HG03159 (cell line): ENCODE results near the gene DMXL2.
"Not testable (repeated sequence)": the region's sequence is repeated elsewhere in the genome, so short reads cannot be mapped to it uniquely, and the experiment has no call there.

ENCODE experiments used
- ATAC-seq: cut with Tn5 transposase; IDR thresholded peaks from one replicate; pipeline ENCODE4 v1.9.1; 2021; ENCODE audit warnings: mild to moderate bottlenecking, moderate library complexity; ENCODE audit not compliant: unreplicated experiment

The DMXL2 gene

DNA sequence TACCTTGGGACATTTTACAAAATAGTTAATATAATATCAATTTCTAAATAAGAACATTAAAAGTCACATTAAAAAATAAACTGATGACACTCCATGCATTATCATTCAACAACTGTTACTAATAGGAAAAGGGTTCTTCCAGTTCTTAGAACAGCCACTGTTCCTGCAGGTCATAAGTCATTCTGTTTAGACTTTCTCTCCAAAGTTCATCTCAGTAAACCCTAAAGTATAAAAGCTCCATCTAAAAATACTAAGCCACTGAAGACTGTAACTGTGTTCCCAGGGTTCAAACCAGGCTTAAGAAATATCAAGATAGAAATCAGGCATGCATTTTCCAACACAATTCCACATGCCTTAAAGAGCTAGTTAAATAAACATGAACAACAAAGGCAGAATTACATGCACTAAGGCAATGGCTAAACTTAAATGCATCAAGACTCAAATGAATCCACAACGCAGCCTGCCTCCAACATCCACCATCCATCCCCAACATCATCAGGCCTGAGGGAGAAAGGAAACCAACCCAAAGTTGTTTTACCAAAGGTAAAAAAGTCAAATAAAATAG, 46.2 kb downstream of the DMXL2 start:
- ATAC-seq = no peak

DNA sequence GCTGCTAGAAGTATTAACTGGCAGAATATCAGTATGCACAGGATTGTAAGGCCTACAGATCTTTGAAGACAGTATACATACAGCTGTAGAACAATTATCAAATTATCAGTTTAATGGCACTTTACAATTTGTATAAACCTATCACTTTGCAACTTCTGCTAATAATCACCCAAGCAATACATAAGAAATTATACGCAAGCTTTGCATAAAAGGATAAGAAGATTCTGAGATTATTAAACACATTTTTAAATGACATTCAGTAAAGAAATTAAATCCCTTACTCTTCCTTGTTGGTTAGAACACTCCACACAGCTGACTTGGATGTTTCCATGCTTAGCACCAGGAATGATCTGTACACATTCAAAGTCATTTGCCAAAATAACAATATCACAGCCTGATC, 46.8 kb downstream of the DMXL2 start:
- no peak for ATAC-seq

DNA sequence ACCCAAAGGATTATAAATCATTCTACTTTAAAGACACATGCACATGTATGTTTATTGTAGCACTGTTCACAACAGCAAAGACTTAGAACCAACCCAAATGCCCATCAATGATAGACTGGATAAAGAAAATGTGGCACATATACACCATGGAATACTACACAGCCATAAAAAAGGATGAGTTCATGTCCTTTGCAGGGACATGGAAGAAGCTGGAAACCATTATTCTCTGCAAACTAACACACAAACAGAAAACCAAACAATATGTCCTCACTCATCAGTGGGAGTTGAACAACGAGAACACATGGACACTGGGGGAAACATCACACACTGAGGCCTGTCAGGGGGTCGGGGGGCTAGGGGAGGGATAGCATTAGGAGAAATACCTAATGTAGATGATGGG, 49.2 kb downstream of the DMXL2 start:
- ATAC-seq = not testable (repeated sequence)

DNA sequence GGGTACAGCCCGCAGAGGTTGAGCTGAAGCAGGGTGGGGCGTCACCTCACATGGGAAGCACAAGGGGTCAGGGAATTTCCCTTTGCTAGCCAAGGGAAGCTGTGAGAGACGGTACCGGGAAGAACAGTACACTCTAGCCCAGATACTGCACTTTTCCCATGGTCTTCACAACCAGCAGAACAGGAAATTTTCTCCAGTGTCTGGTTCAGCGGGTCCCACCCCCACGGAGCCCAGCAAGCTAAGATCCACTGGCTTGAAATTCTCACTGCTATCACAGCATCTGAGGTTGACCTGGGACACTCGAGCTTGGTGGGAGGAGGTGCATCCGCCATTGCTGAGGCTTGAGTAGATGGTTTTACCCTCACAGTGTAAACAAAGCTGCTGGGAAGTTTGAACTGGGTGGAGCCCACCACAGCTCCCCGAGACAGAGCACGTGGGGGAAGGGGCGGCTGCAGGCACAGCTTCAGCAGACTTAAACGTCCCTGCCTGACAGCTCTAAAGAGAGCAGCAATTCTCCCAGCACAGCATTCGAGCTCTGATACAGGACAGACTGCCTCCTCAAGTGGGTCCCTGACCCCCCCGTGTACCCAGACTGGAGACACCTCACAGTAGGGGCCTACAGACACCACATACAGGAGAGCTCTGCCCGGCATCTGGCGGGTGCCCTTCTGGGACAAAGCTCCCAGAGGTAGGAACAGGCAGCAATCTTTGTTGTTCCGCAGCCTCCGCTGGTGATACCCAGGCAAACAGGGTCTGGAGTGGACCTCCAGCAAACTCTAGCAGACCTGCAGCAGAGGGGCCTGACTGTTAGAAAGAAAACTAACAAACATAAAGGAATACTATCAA, 53.4 kb downstream of the DMXL2 start:
- not testable (repeated sequence) for ATAC-seq

DNA sequence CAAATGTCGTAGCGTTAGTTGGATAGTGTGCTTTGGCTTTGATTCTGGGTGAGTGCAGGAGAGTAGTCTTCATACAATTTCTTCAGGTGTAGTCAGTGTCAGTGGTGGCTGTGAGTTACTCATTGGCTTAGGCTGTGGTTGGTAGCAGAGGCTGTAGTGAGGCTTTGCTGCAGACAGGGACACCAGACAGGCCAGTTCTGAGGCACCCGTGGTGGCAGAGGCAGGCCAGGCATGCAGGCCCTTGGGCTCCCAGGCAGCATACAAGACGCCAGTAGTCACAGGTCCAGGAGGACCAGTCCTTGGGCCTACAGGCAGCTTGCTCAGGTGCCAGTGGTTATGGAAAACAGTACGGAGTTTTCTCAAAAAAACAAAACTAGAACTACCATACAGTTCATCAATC, 61.3 kb downstream of the DMXL2 start:
- ATAC-seq = no peak

DNA sequence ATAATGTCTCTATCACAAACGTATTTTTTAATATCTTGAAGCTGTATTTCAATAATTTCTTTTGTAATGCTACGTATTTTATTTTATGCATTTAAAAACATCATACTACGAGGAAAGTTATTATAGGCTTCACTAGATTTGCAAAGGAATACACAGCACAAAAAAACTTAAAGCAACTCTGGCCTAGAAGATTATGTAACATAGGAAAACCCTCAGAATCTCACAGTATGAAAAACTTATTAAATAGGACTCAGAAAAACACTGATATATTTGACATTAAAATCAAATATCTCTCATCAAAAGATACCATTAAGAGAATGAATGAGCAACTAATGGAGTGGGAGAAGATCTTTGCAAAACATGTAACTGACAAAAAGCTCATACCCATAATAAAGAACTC, 63.7 kb downstream of the DMXL2 start:
- no peak for ATAC-seq

DNA sequence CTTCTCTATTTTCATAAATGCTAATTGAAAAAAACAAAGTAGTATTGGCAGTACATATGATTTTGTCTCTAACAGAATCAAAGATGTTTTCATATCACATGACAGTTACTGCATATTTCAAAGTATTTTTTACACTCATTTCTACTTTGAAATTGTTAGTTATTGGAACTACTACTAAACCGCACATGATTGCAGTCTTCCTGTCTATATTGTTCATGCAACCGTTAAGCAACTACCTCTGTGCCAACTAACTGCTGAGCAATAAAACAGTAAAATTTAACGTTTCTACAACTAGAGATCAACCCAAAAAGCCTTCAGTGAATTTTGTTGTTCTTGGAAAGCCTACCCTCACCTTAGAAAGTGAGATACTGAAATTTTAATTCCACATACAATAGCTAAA, 64.2 kb downstream of the DMXL2 start:
- no peak for ATAC-seq

DNA sequence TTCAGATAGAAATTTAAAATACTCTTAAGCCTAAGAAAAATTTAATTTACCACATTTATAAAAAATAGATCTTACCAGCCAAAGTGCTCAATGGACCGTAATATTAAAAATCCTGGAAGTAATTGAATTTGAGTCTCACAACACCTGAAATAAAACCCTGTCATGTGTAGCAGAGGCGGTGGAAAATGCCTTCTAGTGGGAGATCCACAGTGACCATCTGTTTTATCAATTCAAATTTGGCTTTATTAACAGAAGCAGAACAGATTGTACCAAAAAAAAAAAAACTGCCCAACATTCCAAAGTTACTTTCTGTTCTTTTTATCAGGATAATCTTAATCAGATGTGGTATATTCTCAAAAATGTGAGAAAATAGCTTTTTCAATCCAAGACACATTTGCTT, 71.7 kb downstream of the DMXL2 start:
- no peak for ATAC-seq

DNA sequence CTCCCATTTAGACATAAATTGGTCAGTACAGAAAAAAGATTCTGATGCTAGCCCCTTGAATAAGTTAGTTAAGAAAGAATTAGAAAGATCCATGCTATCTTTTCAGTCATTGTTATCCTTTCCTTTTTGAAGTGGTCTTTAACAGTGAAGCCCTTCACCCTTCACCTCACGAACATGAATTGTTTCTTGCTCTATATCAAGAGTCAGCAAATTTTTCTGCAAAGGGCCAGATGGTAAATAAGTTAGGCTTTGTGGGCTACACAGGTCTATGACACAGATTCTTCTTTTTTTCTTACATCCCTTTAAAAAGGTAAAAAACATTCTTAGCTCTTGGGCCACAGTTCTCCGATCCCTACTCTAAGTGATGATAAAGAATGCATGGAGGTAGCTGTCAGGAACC, 74.9 kb downstream of the DMXL2 start:
- ATAC-seq = no peak

DNA sequence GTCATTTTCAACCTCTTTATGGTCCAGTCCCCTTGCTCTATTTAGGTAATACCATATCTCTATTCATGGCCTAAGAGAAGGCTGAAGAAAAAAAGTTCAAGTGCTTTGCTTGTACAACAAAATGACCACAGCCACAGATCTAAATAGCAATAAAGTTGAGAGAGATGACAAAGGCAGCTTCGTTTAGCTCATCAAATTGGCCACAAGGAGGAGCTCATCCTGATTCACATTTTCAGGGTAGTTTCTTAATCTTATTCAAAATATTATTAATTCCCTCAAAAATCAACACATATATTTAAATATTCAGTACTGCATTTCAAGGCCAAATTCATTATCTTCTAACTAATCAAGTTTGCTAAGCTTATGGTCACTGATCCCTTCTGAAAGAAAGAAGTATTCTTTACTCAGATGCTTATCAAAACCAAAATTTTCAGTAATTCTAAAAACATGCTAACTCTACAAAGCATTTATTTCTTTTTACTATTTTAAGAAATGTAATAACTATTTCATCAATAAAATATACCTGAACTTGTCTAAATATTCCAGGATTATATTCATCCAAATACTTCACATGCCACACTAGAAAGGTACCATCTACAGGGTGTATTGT, 85.5 kb downstream of the DMXL2 start:
- no peak for ATAC-seq

DNA sequence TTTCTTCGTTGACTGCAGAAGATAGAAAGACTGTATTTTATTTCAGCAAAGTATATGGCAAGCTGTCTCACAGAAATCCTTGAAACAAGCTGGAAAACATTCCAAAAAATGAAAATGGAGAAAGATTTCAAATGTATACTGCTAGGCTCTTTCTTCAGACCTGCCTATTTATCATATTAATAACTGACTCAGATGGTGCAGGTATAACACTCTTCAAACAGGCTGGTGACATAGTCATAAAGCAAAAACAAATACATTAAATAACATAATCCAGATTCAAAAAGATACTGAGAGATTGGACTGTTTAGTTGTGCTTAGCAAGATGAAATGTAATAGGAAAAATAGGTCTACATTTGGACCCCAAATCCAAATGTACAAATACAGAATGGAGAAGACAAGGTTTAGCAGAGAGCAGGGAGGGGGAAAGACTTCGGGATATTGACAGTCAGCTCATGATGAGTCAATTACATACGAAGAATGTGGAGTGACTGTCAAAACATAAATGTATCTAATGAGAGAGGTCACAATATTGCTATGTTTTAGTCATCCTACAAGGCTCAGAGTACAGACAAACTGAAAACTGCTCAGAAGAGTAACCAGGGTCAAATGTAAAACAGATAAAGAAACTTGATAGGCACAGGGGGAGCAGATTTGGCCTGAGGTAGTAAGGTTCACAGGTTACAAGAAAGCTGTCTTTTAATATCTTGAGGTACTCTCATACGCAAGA, 88.7 kb downstream of the DMXL2 start:
- ATAC-seq = no peak

DNA sequence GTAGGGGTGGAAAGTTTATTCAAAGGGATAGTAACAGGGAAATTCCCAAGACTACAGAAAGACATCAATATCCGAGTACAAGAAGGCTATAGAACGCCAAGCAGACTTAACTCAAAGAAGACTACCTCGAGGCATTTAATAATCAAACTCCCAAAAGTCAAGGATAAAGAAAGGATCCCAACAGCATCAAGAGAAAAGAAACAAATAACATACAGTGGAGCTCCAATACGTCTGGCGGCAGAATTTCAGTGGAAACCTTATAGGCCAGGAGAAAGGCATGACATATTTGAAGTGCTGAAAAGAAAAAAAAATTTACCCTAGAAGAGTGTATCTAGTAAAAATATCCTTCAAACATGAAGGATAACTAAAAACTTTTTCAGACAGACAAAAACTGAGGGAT, 95.6 kb downstream of the DMXL2 start:
- ATAC-seq = no peak

DNA sequence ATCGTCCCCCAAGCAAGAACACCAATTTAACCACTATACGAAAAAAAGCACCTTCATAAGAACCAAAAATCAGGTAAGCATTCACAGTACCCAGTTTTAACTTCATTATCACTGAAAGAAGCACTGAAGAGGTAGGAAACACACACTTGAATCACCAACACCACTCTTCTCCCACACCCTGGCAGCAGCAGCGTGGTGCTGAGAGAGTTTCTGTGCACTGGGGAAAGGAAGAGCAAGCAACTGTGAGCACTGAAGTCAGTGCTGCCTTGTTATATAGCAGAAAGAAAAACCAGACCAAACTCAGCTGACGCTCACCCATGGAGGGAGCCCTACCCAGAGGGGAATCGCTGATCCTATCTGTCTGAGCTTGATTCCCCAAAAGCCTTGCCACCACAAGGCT, 98.2 kb downstream of the DMXL2 start:
- ATAC-seq = no peak

DNA sequence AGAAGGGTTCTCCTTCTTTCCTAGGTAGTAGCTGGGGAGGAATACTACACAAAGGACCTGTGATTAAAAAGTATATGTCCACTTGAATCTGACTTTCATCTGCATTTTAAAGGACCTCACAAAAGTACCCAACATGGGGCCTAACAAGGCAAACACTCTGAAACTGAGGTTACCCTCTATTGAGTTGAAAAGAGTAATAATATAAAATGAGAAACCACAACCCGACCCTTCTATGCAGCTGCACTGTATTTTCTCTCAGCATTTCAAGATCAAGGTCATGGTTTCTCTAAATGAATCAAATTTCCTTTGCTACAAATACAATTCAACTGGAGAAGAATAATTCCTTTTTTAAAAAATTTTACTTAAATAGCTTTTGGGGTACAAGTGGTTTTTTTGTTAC, 106.3 kb downstream of the DMXL2 start:
- no peak for ATAC-seq

DNA sequence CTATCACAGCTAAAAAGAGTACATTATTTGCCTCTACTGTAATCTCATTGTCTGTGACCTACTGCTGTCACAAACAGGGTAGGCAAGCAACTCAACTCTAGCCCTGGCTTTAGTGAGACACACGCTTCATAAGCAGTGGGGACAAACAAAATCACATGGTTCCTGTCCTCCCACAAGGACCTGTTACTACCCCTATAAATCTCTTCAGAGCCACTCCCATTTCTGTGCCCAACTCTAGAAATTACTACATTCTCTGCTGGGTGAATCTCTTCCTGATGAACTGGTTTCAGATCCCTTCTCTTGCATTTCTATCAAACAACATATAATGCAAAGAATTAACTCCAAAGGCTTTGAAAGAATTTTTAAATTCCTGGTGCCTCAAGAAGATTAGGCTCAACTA, 117.3 kb downstream of the DMXL2 start:
- ATAC-seq = no peak

DNA sequence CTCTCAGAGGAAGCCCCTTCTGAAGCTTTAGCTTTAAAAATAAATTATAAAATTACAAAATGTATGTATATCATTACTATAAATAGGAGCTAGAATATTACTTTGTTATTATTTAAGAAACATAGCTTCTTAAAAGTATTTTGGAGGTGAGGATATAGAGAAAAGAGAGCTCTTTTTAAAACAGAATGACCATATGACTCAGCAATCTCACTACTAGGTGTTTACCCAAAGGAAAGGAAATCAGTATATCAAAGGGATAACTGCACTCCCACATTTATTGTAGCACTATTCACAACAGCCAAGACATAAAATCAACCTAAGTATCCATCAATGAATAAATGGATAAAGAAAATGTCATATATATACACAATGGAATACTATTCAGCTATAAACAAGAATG, 119.6 kb downstream of the DMXL2 start:
- ATAC-seq = no peak

DNA sequence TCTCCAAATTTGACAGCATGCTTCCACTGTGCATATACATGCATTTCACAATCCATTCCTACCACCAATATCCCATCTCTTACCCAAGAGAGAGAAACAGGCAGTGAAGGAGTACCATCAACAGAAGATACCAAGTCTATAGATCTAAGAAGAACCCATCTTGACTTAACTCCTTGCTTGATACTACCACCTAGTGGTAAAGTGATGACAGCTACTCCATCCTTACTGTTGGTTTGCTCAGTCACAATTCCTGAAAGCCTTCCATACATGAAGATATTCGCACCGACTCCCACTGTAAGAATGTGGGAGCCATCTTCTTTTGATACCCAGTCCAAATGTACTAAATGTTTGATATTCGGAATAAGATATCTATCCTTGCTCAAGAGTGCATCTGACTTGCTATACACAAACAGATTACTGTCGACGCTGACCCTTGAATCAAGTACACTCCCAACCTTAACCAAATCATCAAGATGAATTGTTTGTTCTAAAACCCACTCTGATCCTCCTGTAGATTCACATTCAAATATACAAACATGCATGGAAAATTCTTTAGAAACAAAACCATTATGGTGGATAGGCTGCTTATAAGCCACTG, 123.1 kb downstream of the DMXL2 start:
- no peak for ATAC-seq

DNA sequence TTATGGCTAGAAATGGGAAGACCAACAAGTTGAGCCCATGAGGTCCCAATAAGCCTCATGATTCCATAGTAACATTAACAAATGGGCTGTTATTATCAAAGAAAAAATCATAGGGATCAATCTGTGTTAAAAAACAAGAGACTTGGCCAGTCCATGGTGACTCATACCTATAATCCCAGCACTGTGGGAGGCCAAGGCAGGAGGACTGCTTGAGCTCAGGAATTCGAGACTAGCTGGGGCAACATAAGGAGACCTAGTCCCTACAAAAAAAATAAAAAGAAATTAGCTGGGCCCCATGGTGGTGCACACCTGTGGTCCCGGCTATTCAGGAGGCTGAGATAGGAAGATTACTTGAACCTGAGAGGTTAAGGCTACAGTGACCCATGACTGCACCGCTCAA, 124.8 kb downstream of the DMXL2 start:
- ATAC-seq = no peak

DNA sequence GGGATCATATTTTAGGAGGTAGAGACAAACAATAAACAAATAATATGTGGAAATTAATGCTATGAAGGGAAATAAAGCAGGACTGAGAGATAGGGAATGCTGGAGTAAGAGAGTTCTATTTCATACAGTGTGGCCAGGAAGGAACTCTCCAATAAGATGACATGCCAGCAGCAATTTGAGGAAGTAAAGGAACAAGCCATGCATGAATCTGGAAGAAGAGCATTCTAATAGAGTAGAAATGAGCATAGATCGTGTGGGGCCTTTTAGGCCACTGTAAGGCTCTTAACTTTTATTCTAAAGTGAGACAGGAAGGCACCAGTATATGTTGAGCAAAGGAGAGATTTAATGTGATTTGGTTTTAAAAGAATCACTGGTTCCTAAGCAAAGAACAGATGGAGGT, 126.3 kb downstream of the DMXL2 start:
- no peak for ATAC-seq

DNA sequence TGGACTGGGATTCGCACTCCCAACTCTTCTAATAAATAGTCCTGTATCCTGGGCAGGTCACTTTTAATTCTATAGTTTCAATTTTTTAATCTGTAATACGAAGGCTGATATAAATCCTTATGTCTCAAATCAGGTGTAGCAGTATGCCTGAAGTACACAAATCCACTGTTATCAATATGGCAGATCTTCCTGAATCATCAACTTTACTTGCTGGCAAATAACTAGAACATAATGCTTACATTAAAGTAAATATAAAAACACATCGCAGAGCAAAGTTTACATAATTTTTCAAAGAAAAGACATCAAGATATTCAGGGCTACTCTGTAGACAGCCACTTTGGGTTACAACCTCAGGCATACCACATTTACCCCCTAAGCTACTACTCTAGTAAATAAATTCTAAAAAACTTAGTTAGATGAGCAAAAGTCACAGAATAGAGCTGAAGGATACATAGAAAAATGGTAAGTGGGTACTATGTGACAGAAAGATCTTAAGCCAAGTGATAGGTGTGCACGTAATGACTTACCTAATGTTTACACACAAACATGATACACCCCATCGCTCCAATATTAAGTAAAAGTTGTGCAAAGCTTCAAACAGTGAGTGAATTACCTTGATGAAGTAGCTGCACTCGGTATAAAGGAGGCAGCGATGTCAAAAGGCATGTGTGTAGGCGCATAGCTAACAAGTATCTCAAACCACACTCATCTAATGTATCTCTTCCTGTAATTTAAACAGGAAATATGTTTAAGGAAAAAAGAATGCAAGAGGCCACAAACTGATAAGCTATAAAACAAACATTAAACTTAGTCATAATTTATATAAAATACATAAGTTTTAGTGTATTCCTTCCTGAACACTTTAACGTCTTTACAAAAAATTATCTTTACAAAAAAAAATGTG, 127.9 kb downstream of the DMXL2 start:
- no peak for ATAC-seq
